GM21360 (cell line): ENCODE data around the gene CCDC186.

Experiments used
- ATAC-seq: cut with Tn5 transposase; IDR thresholded peaks from one replicate; pipeline ENCODE4 v1.9.1; 2021; ENCODE audit warnings: mild to moderate bottlenecking, moderate library complexity; ENCODE audit not compliant: unreplicated experiment

CCDC186 gene

DNA sequence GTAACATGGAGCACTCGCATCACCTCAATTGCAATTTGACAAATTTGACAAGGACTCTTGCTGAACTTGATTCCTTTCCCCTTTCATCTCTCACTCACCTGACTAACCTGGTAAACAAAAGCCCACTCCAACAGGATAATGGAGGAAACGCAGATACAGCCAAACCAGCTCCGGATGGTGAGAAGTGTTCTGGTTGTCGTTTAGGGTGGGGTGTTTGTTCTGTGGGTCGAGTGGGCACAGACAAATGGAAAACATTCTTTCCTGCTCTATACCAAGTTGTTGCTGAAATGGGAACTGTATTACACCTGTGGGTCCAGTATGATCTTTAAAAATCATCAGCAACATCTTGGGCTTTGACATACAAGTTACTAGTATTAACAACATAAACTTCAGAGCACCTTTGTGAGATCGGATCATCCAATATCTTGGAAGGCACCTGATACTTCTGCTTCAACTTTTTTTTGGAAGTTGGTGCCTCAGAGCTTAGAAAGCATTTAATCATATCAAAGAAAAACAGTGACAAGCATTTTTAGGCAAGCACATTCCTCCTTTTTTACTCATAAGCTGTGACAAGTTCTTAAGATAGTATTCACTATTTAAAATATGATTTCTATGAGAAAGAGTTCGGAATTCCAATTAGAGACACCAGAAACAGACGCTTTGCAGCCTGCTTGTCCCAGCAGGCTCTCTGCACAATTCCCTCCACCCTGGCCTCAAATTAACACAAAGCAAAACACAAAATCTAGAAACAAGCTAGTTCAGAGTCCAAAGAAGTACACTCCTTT lies 58.1 kb downstream of the CCDC186 start:
- ATAC-seq: no peak

GRCh38 chr10:114110174-114110972 lies 63.6 kb downstream of the CCDC186 start:
- ATAC-seq: no peak

- no peak for ATAC-seq
Observed at GRCh38 chr10:114103284-114103683, 70.7 kb downstream of the CCDC186 start.

DNA sequence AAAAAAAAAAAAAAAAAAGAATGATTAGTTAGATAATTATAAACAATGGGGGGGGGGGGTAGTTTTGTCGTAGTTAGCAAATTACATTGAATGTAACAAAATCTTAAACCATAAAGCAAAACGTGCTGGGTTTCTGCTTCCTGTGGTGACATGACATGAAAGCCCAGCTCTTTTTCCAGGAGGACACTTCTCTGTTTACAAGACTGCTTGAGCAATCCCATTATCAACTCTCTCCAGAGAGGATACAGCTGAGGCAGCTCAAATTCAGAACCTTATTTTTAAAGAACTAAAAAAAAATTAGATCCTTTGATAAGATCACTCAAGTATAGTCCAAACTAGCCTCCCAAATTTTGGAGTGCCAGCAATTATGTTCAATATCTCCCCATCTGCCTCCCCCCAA lies 71.7 kb downstream of the CCDC186 start:
- no peak for ATAC-seq

GRCh38 chr10:114100848-114101741 lies 72.9 kb downstream of the CCDC186 start:
- ATAC-seq: no peak

GRCh38 chr10:114096864-114097263 lies 77.1 kb downstream of the CCDC186 start:
- ATAC-seq: no peak

DNA sequence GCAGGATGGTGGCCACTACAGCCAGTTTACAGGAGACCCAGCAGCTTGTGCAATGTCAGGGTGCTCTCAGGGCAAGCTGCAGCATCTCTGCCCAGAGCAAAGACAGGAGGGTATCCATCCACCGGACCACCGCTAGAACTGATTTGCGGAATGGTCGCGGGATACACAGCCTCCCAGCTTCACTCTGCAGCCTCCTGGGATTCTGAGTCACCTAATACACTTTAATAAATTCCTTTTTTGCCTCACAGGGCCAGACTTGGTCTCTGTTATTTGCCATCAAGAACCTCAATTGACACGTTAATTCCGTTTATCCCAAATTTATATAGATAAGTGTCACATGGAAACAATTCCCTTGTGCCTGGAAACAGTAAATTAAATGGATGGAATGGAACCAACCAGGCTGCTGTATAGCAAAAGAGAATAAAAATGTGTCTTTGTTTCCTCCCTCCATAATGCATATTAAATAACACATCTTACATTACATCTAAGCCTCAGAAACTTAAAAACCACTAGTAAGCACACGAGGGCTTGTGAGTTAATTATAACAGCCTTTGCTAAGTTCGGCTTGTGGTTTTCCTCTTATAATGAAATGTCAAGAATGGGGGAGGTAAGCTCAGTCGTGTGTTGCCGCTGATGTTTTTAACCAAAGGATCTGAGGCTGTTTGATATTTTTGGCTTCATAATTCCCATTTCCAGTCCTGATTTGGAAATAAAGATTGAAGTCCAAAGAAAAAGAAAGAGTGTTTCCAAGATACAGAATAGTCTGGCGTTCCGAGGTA lies 78.3 kb downstream of the CCDC186 start:
- ATAC-seq: no peak

- ATAC-seq: no peak
Observed at GRCh38 chr10:114094795-114095194, 79.2 kb downstream of the CCDC186 start.

- ATAC-seq: no peak
Observed at GRCh38 chr10:114087655-114088054, 86.3 kb downstream of the CCDC186 start.

GRCh38 chr10:114087255-114087654 lies 86.7 kb downstream of the CCDC186 start:
- no peak for ATAC-seq

DNA sequence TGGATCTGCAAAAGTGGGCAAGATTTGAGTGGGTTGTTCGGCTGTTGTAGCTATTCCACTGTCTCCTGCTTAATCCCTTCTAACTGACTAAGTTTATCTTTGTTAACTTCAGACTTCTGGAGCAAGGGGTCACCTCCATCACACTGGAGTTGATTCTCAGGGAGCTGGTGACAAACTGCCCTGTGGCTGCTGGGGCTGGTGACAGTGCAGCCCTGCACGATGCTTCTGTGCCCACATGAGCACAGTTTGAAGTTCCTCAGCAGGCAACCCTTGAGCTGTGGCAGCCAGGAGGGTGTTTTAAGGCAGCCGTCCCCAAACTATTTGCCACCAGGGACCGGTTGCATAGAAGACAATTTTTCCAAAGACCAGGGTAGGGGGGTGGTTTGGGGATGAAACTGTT lies 89.8 kb downstream of the CCDC186 start:
- ATAC-seq: no peak

- no peak for ATAC-seq
Observed at GRCh38 chr10:114083040-114083439, 91.0 kb downstream of the CCDC186 start.

GRCh38 chr10:114081911-114082583 lies 92.0 kb downstream of the CCDC186 start:
- ATAC-seq: no peak

DNA sequence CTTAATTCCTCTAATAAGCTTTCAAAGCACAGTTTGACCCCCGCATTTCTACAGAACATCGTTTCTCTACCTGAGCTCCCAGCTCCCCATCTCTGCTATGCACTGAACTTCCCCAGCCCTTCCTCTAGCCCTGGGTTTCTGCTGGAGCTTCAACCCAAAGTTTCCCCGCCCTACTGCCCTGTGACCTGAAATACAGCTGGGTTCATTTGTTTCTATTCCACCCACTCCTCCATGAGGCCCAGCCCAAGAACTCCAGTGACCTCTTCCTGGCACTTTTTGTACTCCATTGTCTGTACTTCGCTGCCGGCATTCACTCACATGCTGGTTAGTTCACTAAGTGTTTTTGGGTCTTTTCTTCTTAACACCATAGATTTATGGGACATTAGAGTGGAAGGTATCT lies 94.6 kb downstream of the CCDC186 start:
- no peak for ATAC-seq

DNA sequence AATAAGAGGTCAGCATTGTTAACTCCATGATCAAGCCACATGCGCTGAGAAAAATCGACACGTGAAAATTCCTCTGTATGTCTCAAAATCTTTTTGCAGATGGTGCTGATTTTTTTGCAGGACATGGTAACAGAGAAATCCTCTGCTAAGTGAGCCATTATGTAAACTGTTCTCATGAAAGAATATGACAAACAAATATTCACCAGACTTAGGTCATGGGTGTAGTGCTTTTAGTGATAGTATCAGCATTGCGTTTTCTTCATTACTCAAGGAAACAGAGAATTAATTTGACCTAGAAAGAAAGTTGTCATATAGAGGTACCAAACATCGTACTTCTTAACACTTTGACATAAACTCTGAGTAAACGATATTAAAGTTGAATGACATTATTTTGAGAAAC lies 95.7 kb downstream of the CCDC186 start:
- ATAC-seq: no peak

DNA sequence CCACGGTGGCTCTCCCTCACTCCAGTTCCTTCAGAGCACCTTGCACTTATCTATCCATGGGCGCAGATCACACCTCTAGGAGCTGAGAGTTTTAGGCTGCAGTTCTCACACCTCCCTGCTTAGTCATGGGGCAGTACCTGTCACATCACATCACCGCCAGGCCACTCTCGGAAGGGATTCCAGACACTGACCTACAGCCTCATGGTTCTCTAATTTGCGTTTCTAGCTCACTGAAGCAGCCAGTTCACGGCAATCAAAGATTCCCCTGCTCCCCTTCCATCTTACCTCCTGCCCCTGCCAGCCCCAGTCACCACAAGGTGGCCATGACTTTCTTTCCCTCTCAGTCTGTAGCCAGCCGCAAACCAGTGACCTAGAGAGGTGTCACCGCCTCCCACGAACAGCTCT lies 96.2 kb downstream of the CCDC186 start:
- no peak for ATAC-seq

GRCh38 chr10:114077347-114077746 lies 96.7 kb downstream of the CCDC186 start:
- ATAC-seq: no peak

DNA sequence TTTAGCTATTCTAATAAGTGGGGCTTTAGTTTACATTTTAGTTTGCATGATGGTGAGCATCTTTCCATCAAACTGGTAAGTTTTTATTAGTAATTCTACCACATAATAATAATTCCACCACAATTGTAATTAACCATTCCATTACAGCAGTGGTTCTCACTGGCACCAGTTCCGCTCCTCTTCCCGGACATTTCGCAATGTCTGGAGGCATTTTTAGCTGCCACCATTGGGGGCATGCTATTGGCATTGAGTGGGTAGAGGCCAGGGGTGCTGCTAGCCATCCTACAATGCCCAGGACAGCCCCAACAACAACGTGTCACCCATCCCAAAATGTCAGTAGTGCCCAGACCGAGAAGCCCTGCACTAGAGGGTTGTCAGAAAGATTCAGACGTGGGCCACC lies 98.9 kb downstream of the CCDC186 start:
- ATAC-seq: no peak

GRCh38 chr10:114073395-114074186 lies 100.4 kb downstream of the CCDC186 start:
- ATAC-seq: no peak
